Activated CD4-positive, CD25-positive, alpha-beta regulatory T cell treated with anti-CD3 and anti-CD28 coated beads, Interleukin-2, amount 50 U/mL, for 72 hours (primary cell): ENCODE data around the gene TBXAS1.

Experiments
- DNase-seq: peaks from one replicate; pipeline ENCODE4 v3.0.0; 2021

TBXAS1 gene

DNA sequence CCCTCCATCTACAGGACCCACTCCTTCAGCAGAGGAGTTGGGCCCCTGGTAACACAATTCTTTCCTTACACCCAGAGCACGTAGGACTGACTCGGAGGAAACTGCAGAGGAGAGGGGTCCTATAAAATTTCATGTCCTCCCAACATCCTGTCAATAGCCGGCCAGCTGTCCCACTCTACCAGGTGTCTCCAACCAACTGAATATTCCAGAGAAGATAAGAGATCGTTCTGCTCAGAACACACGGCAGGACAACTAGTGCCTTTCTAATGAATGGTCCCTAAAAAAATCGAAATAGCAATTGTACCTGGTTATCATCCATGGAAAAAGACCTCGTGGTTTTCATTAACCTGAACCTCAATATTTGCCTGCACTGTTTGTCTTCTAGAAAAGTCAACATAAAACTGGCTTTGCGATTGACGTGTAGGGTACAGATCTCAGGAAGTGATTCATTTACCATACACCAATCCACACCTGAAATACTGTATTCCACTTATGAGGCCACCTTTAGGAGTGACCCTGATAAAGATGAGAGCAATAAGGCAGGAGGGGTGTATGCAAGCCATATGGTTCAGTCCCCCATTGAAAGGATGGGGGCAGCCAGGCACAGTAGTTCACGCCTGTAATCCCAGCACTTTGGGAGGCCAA lies 121.9 kb downstream of the TBXAS1 start:
- DNase-seq, result no peak

DNA sequence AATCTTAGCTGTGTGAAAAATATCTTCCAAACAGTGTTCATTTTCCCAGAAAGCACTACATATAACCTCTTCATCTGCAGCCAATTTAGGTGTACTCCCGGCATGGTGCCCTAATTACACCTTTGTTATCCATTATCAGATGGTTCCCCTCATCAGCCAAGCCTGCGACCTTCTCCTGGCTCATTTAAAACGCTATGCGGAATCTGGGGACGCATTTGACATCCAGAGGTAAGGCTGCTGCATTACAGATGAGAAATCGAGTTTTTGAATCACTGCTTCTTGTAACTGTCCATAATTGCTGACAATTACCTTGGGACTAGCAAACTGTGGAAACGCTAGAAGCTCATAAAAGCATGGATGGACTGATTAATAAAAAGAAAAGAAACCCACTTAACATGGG lies 124.2 kb downstream of the TBXAS1 start:
- DNase-seq, result no peak

- no peak for DNase-seq
These were observed 126.2 kb downstream of the TBXAS1 start for GRCh38 chr7:139955109-139955820.

- DNase-seq, result no peak
These were observed 129.7 kb downstream of the TBXAS1 start for GRCh38 chr7:139958599-139959284.

- DNase-seq, result no peak
These were observed 130.2 kb downstream of the TBXAS1 start for GRCh38 chr7:139959285-139959628.

DNA sequence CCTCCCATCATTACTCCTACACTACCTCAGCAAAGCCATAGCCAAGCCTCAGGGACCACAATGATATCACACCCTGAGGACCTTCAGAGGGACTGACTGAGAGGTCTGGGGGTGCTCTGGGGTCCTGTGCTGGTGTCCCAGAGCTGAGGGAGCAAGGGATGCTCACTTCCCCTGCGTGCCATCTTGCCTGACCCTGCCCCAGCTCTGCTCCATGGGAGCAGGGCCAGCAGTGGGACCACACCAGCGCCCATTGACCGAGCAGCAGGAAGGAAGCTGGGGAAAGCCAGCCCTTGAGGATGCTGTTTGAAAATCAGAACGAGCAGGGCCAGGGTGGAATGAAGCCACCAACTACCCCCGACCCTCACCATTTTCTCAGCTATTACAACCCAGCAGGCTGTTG lies 130.7 kb downstream of the TBXAS1 start:
- DNase-seq, result no peak

DNA sequence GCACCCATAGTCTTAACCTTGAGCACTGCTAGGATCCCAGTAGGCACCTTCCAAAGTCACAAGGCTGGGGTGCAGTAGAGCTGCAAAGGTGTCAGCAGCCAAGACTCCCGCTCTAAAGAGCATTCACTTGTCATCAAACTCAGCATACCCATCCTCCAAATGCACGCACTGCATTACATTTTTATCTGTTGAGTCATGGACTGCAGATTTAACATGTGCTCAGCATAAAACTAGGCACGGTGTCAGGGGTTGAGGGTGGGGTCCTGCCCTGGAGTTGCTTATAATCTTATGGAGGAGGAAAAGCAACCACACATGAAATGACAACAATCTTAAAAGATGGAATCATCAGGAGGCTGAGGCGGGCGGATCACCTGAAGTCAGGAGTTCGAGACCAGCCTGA lies 131.1 kb downstream of the TBXAS1 start:
- DNase-seq, result no peak

- no peak for DNase-seq
These were observed 137.0 kb downstream of the TBXAS1 start for GRCh38 chr7:139965942-139966628.

- no peak for DNase-seq
These were observed 137.9 kb downstream of the TBXAS1 start for GRCh38 chr7:139966949-139967348.

DNA sequence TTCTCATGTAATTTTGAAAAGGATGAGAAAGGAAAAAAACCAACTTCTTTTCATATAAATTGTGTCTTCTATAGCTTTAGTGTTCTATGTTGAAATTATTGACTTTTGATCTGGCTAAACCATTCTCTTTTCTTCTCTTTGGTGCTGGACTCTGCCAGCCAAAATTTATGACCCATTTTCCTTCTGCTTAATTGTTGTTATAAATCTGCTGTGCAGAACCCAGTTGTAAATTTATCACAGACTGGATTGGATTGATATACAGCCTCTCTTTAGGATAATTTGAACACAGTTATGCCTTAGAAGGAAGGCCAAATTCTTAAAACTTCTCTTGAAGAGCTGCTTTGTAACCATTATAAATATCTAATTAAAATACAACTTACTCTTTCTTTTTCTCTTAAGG lies 139.9 kb downstream of the TBXAS1 start:
- DNase-seq, result no peak

GRCh38 chr7:139972029-139972428 lies 143.0 kb downstream of the TBXAS1 start:
- no peak for DNase-seq

DNA sequence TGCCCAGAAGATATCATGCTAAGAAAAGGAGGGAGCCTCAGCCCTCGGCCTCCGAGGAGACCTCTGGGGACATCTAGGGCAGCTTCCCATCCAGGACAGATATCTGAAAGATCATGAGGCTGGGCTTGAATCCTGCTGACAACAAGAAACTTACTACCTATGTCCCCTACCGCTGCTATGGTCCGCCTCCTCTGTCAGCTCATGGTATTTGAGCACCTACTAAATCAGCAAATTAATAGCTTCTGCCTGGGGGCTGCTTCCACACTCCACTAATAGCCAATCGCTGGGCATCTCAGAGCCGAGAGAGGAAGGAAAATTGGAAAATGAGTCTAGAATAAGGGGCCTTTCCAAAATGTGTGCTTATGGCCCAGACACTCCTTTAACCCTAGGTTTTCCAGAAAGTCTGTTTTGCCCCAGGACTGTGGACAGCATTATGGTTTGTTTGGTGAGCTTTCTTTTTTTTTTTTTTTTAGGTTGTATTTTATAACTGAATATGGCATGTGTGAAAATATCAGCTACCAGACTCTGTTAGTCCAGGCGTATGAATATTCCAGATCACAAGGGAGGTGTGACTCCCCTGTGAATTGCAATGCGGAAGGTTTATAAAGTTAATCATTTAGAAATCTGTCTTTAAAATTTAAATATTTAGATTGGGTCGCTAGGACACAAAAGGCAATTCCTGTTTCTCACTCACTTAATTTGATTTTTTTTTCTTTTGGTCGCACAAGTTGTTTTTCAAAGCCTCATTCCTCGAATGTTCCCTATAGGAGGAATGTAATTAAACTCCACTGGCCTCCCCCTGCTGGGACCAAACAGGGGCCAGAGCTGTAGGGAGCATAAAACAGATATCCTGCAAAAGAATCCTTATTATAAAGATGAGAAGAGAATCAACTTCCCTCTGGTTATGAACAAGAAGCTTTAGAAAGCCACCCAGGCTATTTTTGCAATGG lies 144.3 kb downstream of the TBXAS1 start:
- no peak for DNase-seq

DNA sequence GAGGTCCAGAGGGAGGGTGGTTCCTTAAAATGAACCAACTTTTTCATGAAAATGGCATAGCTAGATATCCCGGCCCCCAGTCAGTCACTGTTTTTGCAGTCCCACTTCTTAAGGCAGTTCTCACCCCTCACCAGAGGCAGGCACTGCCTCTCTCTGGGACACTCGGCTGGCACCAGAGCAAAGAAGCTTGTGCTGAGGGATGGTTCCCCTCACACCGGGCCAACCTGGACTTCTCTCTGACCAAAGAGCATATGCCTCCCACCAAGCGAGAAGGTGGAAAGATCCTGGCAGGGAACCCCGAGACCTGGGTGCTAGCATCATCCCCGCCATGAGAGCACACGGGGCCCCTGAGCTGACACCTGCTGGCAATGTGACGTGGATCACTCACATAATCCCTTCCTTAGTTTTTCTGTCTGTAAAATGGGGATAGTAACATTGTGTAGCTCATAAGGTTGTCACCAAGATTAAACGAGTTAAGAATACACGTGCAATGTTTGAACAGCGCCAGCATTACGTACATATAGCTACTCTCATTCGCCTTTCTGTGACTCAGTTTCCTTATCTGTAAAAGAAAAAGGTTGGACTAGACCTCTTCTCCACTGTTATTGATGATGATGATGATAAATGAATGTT lies 145.2 kb downstream of the TBXAS1 start:
- no peak for DNase-seq

DNA sequence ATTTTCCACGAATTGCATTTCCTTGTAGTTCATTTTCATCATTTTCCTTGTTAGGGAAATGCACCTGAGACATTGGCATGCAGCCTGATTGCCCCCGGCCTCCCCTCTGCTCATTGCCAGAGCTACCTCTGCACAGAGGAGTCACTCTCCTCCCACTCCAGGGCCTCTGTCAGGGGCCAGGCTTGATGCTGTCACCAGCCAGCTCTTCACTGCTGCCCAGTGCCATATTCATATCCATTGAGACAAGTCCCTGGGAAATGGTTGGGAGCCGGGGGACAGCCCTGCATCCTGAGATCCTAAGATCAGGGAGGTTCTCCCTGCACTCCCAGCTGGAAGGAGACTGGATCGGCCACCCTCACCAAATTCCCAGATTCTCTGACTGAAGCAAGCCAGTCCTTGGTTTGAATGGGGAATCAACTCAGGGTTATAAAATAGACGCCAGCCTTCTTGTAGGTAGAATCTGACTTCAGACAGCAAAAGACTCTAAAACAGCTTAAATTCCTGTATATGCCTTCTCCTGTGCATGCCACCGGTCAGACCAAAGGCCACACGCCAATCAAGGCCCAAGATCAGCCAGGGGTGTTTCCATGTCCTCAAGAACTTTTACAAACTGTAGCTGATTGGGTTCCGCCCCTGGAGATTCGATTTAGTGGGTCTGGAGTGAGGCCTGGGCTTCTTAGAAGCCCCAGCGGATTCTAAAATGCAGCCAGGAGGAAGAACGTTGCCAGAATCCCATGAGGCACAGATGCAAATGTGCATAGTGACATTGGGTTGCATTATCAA lies 147.2 kb downstream of the TBXAS1 start:
- no peak for DNase-seq

DNA sequence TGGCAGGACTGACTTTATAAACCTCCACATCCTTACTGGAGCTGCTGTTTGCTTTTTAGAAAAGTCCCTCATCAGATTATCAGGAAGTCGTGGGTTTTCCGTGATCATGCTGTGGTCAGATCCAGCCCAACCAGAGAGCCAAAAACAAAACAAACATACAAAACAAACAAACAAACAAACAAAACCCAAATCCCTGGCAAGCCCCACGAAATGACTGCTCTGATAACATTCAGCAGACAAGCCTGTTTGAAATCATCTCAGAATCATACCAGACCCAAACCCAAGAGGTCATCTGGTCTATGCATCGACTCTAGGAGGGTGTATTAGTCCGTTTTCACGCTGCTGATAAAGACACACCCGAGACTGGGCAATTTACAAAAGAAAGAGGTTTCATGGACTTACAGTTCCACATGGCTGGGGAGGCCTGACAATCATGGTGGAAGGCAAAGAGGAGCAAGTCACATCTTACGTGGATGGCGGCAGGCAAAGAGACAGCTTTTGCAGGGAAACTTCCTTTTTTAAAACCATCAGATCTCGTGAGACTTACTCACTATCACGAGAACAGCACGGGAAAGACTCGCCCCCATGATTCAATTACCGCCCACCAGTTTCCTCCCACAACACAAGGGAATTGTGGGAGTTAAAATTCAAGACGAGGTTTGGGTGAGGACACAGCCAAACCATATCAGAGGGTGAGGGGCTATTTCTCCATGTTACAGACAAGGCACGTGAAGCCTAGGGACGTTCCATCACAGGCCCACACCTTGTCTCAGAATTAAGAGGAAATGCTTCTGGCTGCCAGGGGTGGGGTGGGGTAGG lies 148.0 kb downstream of the TBXAS1 start:
- no peak for DNase-seq

- DNase-seq, result no peak
These were observed 152.4 kb downstream of the TBXAS1 start for GRCh38 chr7:139981511-139981895.

DNA sequence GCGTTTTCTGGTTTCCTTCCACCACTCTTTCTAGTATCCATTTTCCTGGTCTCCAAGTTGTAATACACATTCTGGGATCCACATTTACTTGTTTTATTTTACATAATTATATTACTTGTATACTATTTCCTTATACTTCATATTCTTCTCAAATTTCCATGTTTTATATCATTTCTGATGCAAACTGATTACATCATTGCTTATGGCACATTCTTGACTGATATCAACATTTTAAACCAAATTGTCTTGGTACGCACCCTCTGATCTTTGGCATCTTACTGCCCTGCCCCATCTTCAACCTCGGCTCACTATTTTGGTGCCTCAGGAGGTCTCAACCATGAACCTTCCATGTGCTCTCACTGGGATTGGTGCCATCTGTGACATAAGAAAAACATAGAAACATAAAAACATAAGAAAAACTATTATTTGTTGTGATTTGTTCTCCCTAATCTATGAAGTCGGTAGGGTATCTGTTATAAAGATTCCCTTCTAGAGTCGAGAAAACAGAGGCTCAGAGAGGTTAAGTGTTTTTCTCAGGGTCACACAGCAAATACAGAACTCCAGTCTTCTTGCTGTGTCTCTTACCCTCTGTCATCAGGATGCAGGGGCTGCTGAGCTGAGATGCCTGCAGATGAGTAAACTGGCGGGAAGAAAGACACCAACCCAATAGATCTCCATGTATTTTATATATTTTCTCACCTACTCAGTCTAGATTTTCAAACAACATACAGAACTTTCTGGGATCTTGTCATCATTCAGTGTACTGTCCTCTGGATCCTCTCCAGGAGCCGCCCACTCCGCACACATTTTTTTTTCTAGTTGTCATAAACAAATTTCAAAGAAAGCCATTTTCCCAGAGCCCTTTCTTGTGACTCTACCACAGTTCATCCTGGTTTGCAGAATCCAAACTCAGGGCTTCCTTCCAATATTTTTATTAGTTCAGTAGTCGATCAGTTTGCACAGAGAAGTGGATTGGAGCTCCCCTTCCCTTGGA lies 154.2 kb downstream of the TBXAS1 start:
- no peak for DNase-seq

DNA sequence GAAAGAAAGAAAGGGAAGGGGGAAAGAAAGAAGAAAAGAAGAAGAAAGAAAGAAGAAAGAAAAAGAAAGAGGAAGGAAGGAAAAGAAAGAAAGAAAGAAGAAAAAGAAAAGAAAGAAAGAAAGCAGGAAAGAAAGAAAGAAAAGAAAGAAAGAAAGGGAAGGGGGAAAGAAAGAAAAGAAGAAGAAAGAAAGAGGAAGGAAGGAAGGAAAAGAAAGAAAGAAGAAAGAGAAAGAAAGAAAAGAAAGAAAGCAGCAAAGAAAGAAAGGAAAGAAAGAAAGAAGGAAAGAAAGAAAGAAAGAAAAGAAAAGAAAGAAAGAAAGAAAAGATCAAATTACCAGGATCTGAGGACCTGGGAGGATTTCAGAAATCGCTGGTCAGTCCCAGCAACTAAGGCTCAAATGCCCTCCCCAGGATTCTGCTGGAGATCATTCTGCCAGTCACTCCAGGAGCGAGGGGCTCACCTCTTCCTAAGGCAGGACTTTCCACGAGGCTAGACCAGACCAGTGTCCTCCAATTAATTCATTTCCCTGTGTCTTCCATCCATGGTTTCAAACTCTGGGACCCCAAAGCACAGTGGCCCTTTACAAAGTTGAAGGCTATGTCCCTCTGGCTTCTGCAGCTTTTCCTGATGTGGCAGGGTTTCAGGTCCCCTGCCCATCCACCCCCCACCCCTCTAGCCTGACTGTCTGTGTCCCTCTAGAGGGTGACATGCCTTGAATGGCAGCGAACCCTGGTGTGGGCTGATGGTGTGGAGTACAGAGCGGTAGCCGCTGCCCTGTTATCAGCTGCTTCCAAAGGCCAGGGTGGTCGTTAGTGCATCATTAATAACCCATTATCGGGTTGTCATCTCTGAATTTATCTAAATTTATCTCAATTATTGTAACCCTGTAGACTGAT lies 155.8 kb downstream of the TBXAS1 start:
- no peak for DNase-seq
